H9 (cell line): Measurements from ENCODE around the gene RNF167. TPM values are rescaled to one million over a fixed set of nuclear protein-coding genes. Genes with fewer than 3 reads are reported as not detected.
A peak's percentile ranks its signal among the peaks of the same experiment; 100 is the strongest.

Experiments used
- DNase-seq: peaks from one replicate; pipeline ENCODE4 v3.0.0-alpha.2; 2017
- H2AFZ ChIP-seq: one replicate; pipeline ENCODE4 v1.6.1; 2013; ENCODE audit warnings: mild to moderate bottlenecking, low read length, control low read depth, moderate library complexity
- H2AK5ac ChIP-seq: 2 replicates; pipeline ENCODE4 v1.6.1; 2013; ENCODE audit warnings: low read length, control low read depth, mixed read lengths; ENCODE audit not compliant: insufficient read length
- H2BK120ac ChIP-seq: one replicate; pipeline ENCODE4 v1.6.1; 2013; ENCODE audit warnings: low read depth, mild to moderate bottlenecking, low read length, control low read depth, inconsistent platforms; ENCODE audit not compliant: poor library complexity, severe bottlenecking
- H2BK12ac ChIP-seq: 2 replicates; pipeline ENCODE4 v1.6.1; 2013; ENCODE audit warnings: low read length, control low read depth, mixed read lengths, low read depth; ENCODE audit not compliant: insufficient read length
- H2BK15ac ChIP-seq: 2 replicates; pipeline ENCODE4 v1.6.1; 2013; ENCODE audit warnings: low read depth, low read length, control low read depth
- H2BK20ac ChIP-seq: one replicate; pipeline ENCODE4 v1.6.1; 2013; ENCODE audit warnings: low read depth, mild to moderate bottlenecking, low read length, control low read depth, inconsistent platforms; ENCODE audit not compliant: poor library complexity, severe bottlenecking
- H2BK5ac ChIP-seq: 2 replicates; pipeline ENCODE4 v1.6.1; 2013; ENCODE audit warnings: low read length, control low read depth, mixed read lengths; ENCODE audit not compliant: insufficient read length
- H3K14ac ChIP-seq: 2 replicates; pipeline ENCODE4 v1.6.1; 2013; ENCODE audit warnings: low read length, control low read depth; ENCODE audit not compliant: insufficient read depth
- H3K18ac ChIP-seq: 2 replicates; pipeline ENCODE4 v1.6.1; 2013; ENCODE audit warnings: low read depth, mild to moderate bottlenecking, mixed read lengths, low read length, control low read depth; ENCODE audit not compliant: insufficient read length
- H3K23ac ChIP-seq: 2 replicates; pipeline ENCODE4 v1.6.1; 2013; ENCODE audit warnings: low read length, control low read depth, mixed read lengths, low read depth; ENCODE audit not compliant: insufficient read length
- H3K23me2 ChIP-seq: 2 replicates; pipeline ENCODE4 v1.6.1; 2013; ENCODE audit warnings: low read depth, mild to moderate bottlenecking, mixed read lengths, low read length, control low read depth; ENCODE audit not compliant: insufficient read length, poor library complexity, severe bottlenecking
- H3K27ac ChIP-seq: 2 replicates; pipeline ENCODE4 v1.5.1; 2013; ENCODE audit warnings: low read length, control low read depth, mixed read lengths, low read depth; ENCODE audit not compliant: insufficient read length
- H3K27me3 ChIP-seq: 2 replicates; pipeline ENCODE4 v1.6.1; 2013; ENCODE audit warnings: low read length, control low read depth, inconsistent platforms; ENCODE audit not compliant: insufficient read depth
- H3K4ac ChIP-seq: 2 replicates; pipeline ENCODE4 v1.6.1; 2013; ENCODE audit warnings: low read depth, mild to moderate bottlenecking, control low read depth, inconsistent platforms, low read length, moderate library complexity
- H3K4me1 ChIP-seq: 2 replicates; pipeline ENCODE4 v1.6.1; 2013; ENCODE audit warnings: low read length, control low read depth, inconsistent platforms; ENCODE audit not compliant: insufficient read depth
- H3K4me2 ChIP-seq: 2 replicates; pipeline ENCODE4 v1.6.1; 2013; ENCODE audit warnings: low read length, control low read depth, mixed read lengths; ENCODE audit not compliant: insufficient read length, insufficient read depth
- H3K56ac ChIP-seq: 2 replicates; pipeline ENCODE4 v1.6.1; 2013; ENCODE audit warnings: low read depth, mild to moderate bottlenecking, mixed read lengths, low read length, control low read depth; ENCODE audit not compliant: insufficient read length
- H3K79me1 ChIP-seq: 2 replicates; pipeline ENCODE4 v1.6.1; 2013; ENCODE audit warnings: low read depth, mild to moderate bottlenecking, moderate library complexity, low read length, control low read depth, inconsistent platforms; ENCODE audit not compliant: insufficient read depth, poor library complexity, severe bottlenecking
- H3K79me2 ChIP-seq: 2 replicates; pipeline ENCODE4 v1.6.1; 2013; ENCODE audit warnings: low read length, control low read depth, inconsistent platforms; ENCODE audit not compliant: insufficient read depth
- H3K9ac ChIP-seq: 2 replicates; pipeline ENCODE4 v1.6.1; 2013; ENCODE audit warnings: low read length, control low read depth, mixed read lengths; ENCODE audit not compliant: insufficient read length; ENCODE audit errors: extremely low read depth
- H3K9me3 ChIP-seq: one replicate; pipeline ENCODE4 v1.6.1; 2013; ENCODE audit warnings: low read depth, low read length, inconsistent platforms; ENCODE audit not compliant: control insufficient read depth
- H3T11ph ChIP-seq: one replicate; pipeline ENCODE4 v1.6.1; 2013; ENCODE audit warnings: mild to moderate bottlenecking, low read length, control low read depth, inconsistent platforms
- H4K20me1 ChIP-seq: one replicate; pipeline ENCODE4 v1.6.1; 2013; ENCODE audit not compliant: control insufficient read depth, insufficient read length, insufficient read depth
- H4K5ac ChIP-seq: 2 replicates; pipeline ENCODE4 v1.6.1; 2013; ENCODE audit warnings: low read depth, mild to moderate bottlenecking, mixed read lengths, low read length, control low read depth; ENCODE audit not compliant: insufficient read length
- H4K8ac ChIP-seq: replicated peaks from 2 replicates; pipeline ENCODE4 v1.6.1; 2013; ENCODE audit warnings: low read length, control low read depth, mixed read lengths, low read depth; ENCODE audit not compliant: insufficient read length
- H4K91ac ChIP-seq: 2 replicates; pipeline ENCODE4 v1.6.1; 2013; ENCODE audit warnings: low read depth, mild to moderate bottlenecking, moderate library complexity, mixed read lengths, low read length, control low read depth; ENCODE audit not compliant: insufficient read length
- H3K27ac Mint-ChIP-seq, 3 experiments: 2 replicates in 2 of 3; 3 replicates in 1 of 3; pipeline ENCODE4 v1.8.0; 2020 to 2021; ENCODE audit warnings: mixed read lengths in 3 of 3, mild to moderate bottlenecking in 1 of 3, moderate library complexity in 1 of 3
- H3K27me3 Mint-ChIP-seq: 2 replicates; pipeline ENCODE4 v1.8.0; 2021; ENCODE audit warnings: low read depth, mild to moderate bottlenecking, moderate library complexity, mixed read lengths
- H3K36me3 Mint-ChIP-seq, 3 experiments: 2 replicates in 2 of 3; 3 replicates in 1 of 3; pipeline ENCODE4 v1.8.0; 2020 to 2021; ENCODE audit warnings: low read depth in 3 of 3, mixed read lengths in 3 of 3; ENCODE audit not compliant: insufficient read depth in 1 of 3
- H3K4me1 Mint-ChIP-seq, 2 experiments: 2 replicates each; pipeline ENCODE4 v1.8.0; 2020; ENCODE audit warnings: mixed read lengths in 2 of 2
- H3K4me3 Mint-ChIP-seq, 2 experiments: 2 replicates in 1 of 2; 3 replicates in 1 of 2; pipeline ENCODE4 v1.8.0; 2020 to 2021; ENCODE audit warnings: mild to moderate bottlenecking in 2 of 2, mixed read lengths in 2 of 2, moderate library complexity in 1 of 2
- H3K9me3 Mint-ChIP-seq, 2 experiments: 2 replicates in 1 of 2; 3 replicates in 1 of 2; pipeline ENCODE4 v1.8.0; 2020; ENCODE audit warnings: mild to moderate bottlenecking in 2 of 2, mixed read lengths in 2 of 2, moderate library complexity in 1 of 2
- WGBS: extraction: QIAGEN DNeasy Blood & Tissue Kit; methylation state at CpG from one replicate; pipeline ENCODE4 v1.1.7; 2013; ENCODE audit warnings: missing lambda C conversion rate, low lambda C conversion rate, mixed read lengths; ENCODE audit not compliant: insufficient read length; ENCODE audit errors: extremely low coverage; 5-methylcytosine and 5-hydroxymethylcytosine counted together
- total RNA-seq: library from RNA; stranded (reverse); gene quantifications from 2 replicates; pipeline ENCODE4 v1.2.1, GENCODE V29; 2021
- TF ChIP-seq, protein P1 (sequence below): fragments of 200-600 bp; sonication (generic); conservative IDR thresholded peaks from 3 replicates; pipeline ENCODE4 v1.8.0; 2021; ENCODE audit warnings: antibody characterized with exemption, mild to moderate bottlenecking

RNF167 gene
- total RNA-seq, 1 experiment from 2014 or later: 134 TPM

DNA sequence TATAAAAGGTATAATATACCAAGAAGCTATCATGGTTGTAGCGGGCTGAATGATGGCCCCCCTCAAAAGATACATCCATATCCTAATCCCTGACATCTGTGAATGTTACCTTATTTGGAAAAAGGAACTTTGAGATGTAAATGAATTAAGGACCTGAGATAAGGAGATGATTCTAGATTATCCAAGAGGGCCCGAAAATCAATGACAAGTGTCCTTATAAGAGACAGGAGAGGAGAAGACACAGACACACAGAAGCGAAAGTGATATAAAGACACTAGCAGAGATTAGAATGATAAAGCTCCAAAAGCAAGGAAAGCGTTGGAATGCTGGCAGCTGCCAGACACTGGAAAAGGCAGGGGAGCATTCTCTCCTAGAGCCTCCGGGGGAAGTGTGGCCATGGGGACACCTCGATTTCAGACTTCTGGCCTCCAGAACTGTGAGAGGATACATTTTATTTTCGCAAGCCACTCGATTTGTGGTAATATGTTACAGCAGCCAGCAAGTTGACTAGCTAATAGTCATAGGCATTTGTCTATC is 20.5 kb upstream of the RNF167 start:
- no peak overlapping the region for H2AFZ ChIP-seq
- no peaks in the 10 kb centered on the region for H3K79me1 ChIP-seq
- no peak overlapping the region for H3K27ac ChIP-seq

More for the DNA sequence above, 20.5 kb upstream of the RNF167 start:
- WGBS: no CpG with 5 or more reads among the region's 8 CpGs
- Histone ChIP-seq H3K79me2 (no peaks in the 10 kb centered on the region), H3K14ac (no peak overlapping the region), H3K27me3 (no peaks in the 10 kb centered on the region), H3K18ac (no peak overlapping the region), H4K91ac (no peak overlapping the region), H3K9me3 (no peaks in the 10 kb centered on the region), H3K9ac (no peak overlapping the region), H4K8ac (no peak overlapping the region), H2AK5ac (no peak overlapping the region), H2BK120ac (no peak overlapping the region), H3K56ac (no peak overlapping the region), H2BK20ac (no peak overlapping the region), H3K4me2 (no peak overlapping the region), H2BK15ac (no peak overlapping the region), H4K5ac (no peak overlapping the region), H3K23ac (no peak overlapping the region), H3K23me2 (no peaks in the 10 kb centered on the region), H3K4me1 (peaks cover 3% of the 10 kb centered on the region; the same call in 1 of the 2 replicates), H4K20me1 (no peaks in the 10 kb centered on the region), H3T11ph (no peak overlapping the region), H2BK12ac (no peak overlapping the region), H2BK5ac (no peak overlapping the region), H3K4ac (no peak overlapping the region)
- no peaks in the 10 kb centered on the region for H3K9me3 Mint-ChIP-seq
- H3K4me3 Mint-ChIP-seq: no peak overlapping the region
- TF ChIP-seq, protein P1, sequence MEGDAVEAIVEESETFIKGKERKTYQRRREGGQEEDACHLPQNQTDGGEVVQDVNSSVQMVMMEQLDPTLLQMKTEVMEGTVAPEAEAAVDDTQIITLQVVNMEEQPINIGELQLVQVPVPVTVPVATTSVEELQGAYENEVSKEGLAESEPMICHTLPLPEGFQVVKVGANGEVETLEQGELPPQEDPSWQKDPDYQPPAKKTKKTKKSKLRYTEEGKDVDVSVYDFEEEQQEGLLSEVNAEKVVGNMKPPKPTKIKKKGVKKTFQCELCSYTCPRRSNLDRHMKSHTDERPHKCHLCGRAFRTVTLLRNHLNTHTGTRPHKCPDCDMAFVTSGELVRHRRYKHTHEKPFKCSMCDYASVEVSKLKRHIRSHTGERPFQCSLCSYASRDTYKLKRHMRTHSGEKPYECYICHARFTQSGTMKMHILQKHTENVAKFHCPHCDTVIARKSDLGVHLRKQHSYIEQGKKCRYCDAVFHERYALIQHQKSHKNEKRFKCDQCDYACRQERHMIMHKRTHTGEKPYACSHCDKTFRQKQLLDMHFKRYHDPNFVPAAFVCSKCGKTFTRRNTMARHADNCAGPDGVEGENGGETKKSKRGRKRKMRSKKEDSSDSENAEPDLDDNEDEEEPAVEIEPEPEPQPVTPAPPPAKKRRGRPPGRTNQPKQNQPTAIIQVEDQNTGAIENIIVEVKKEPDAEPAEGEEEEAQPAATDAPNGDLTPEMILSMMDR: 0 out of 3 replicates have a peak, but pooled peaks have one; percentile 11
- DNase-seq: peak; percentile 40
- peaks cover 7% of the 10 kb centered on the region in 2 experiments for H3K4me1 Mint-ChIP-seq
- H3K27me3 Mint-ChIP-seq: no peaks in the 10 kb centered on the region; the same call in 1 of the 2 replicates
- H3K36me3 Mint-ChIP-seq: no peaks in the 10 kb centered on the region
- peak overlapping the region in 1 of 3 experiments; percentile 89; a peak in 2 of 7 replicates for H3K27ac Mint-ChIP-seq
